Activated CD8-positive, alpha-beta T cell treated with anti-CD3 and anti-CD28 coated beads for 36 hours (primary cell): ENCODE measurements around the gene NFATC4. TPM values are rescaled to one million over a fixed set of nuclear protein-coding genes. Genes with fewer than 3 reads are reported as not detected.

Source experiments
- ATAC-seq: fragments of 200-7000 bp; cut with Tn5 transposase; one replicate; pipeline ENCODE4 v1.10.0; 2021; ENCODE audit warnings: mild to moderate bottlenecking, moderate library complexity
- CTCF ChIA-PET: fragments of 350-600 bp; sonication (Branson Sonifier 250); formaldehyde crosslinking; loops from one replicate; lab custom pipeline; 2021; ENCODE audit warnings: antibody characterized with exemption; lab: Charles Lee
- POLR2A ChIA-PET: fragments of 350-600 bp; sonication (Branson Sonifier 250); formaldehyde crosslinking; loops from one replicate; lab custom pipeline; 2021; ENCODE audit warnings: antibody characterized with exemption; lab: Charles Lee
- DNase-seq: peaks from one replicate; pipeline ENCODE4 v3.0.0-alpha.2; 2020
- H3K27ac Mint-ChIP-seq: one replicate; pipeline ENCODE4 v1.8.0; 2021; ENCODE audit warnings: mild to moderate bottlenecking, mixed read lengths
- H3K27me3 Mint-ChIP-seq: one replicate; pipeline ENCODE4 v1.8.0; 2021; ENCODE audit warnings: mixed read lengths
- H3K36me3 Mint-ChIP-seq: one replicate; pipeline ENCODE4 v1.8.0; 2021; ENCODE audit warnings: low read depth, mixed read lengths
- H3K4me1 Mint-ChIP-seq: one replicate; pipeline ENCODE4 v1.8.0; 2021; ENCODE audit warnings: low read depth, mixed read lengths
- H3K4me3 Mint-ChIP-seq: one replicate; pipeline ENCODE4 v1.8.0; 2021; ENCODE audit warnings: mild to moderate bottlenecking, moderate library complexity, mixed read lengths
- H3K9me3 Mint-ChIP-seq: one replicate; pipeline ENCODE4 v1.8.0; 2021; ENCODE audit warnings: mixed read lengths
- CTCF ChIP-seq: fragments of 200-600 bp; IDR thresholded peaks from one replicate; pipeline ENCODE4 v1.8.0; 2022; ENCODE audit warnings: antibody characterized with exemption, mild to moderate bottlenecking
- intact Hi-C: fragments of 100-400 bp; cut with micrococcal nuclease; formaldehyde crosslinking; loops from one replicate; pipeline ENCODE4 v1.10.0; 2022
- total RNA-seq, 2 experiments: library from RNA; stranded (reverse); gene quantifications; one replicate each; pipeline ENCODE4 v1.2.3, GENCODE V29; 2021

Gene NFATC4
- total RNA-seq, 2 experiments from 2014 or later: 1.3 to 2.0 TPM

- no peak overlapping the region for H3K27ac Mint-ChIP-seq
- peaks cover 23% of the 10 kb centered on the region for H3K27me3 Mint-ChIP-seq
- H3K36me3 Mint-ChIP-seq: no peaks in the 10 kb centered on the region
Observed at GRCh38 chr14:24355009-24355408, 13.0 kb upstream of the NFATC4 start.

GRCh38 chr14:24356208-24356607, 11.8 kb upstream of the NFATC4 start:
- Mint-ChIP-seq H3K4me1 (peaks cover 3% of the 10 kb centered on the region), H3K9me3 (no peaks in the 10 kb centered on the region), H3K36me3 (no peaks in the 10 kb centered on the region), H3K27ac (no peak overlapping the region), H3K27me3 (peaks cover 22% of the 10 kb centered on the region), H3K4me3 (no peak overlapping the region)
- intact Hi-C loops: no loop called here
- ATAC-seq: no peak
- TF ChIP-seq CTCF: no peak
- ChIA-PET CTCF (interaction anchor here (1.0 to 7.0 kb wide), 2 partner anchors 23 to 76 kb away, joined by 5 to 47 read pairs; partner anchors contain the start of gene ADCY4), POLR2A (no interaction called here)
- DNase-seq: no peak

More at GRCh38 chr14:24355009-24355408, 13.0 kb upstream of the NFATC4 start:
- intact Hi-C loops: no loop called here
- POLR2A ChIA-PET: no interaction called here
- CTCF ChIA-PET: interaction anchor here (1.7 kb wide), 1 partner anchor 76 kb away, joined by 5 read pairs; no protein-coding TSS in a partner anchor
- DNase-seq (no peak), ATAC-seq (no peak)
- Mint-ChIP-seq H3K9me3 (no peaks in the 10 kb centered on the region), H3K4me3 (no peak overlapping the region), H3K4me1 (peaks cover 3% of the 10 kb centered on the region)
- no peak for TF ChIP-seq CTCF

- H3K4me3 Mint-ChIP-seq: no peak overlapping the region
- DNase-seq (no peak), ATAC-seq (no peak)
- CTCF ChIA-PET: interaction anchor here (0.6 to 7.0 kb wide), 4 partner anchors 27 to 345 kb away, joined by 3 to 47 read pairs (median 9); partner anchors contain the start of gene ADCY4
- no peak for TF ChIP-seq CTCF
- intact Hi-C loops: no loop called here
- H3K9me3 Mint-ChIP-seq: no peaks in the 10 kb centered on the region
- H3K27me3 Mint-ChIP-seq: peaks cover 23% of the 10 kb centered on the region
- peaks cover 4% of the 10 kb centered on the region for H3K4me1 Mint-ChIP-seq
- no peak overlapping the region for H3K27ac Mint-ChIP-seq
- POLR2A ChIA-PET: no interaction called here
- H3K36me3 Mint-ChIP-seq: no peaks in the 10 kb centered on the region
Observed at GRCh38 chr14:24360281-24360680, 7.7 kb upstream of the NFATC4 start.

- no peak overlapping the region for H3K4me3 Mint-ChIP-seq
- CTCF ChIA-PET: interaction anchor here (1.2 to 7.0 kb wide), 7 partner anchors 16 to 114 kb away, joined by 3 to 47 read pairs (median 5); partner anchors contain the start of genes ADCY4, CBLN3 and KHNYN
- no peaks in the 10 kb centered on the region for H3K9me3 Mint-ChIP-seq
- ATAC-seq (no peak), DNase-seq (no peak)
- no peak overlapping the region for H3K27ac Mint-ChIP-seq
- intact Hi-C loops: no loop called here
- no peak for TF ChIP-seq CTCF
- peaks cover 15% of the 10 kb centered on the region for H3K4me1 Mint-ChIP-seq
- peaks cover 33% of the 10 kb centered on the region for H3K27me3 Mint-ChIP-seq
- POLR2A ChIA-PET: interaction anchor here (1.1 kb wide), 1 partner anchor 45 kb away, joined by 3 read pairs; no protein-coding TSS in a partner anchor
- no peaks in the 10 kb centered on the region for H3K36me3 Mint-ChIP-seq
Observed at GRCh38 chr14:24361326-24361725, 6.7 kb upstream of the NFATC4 start.

- Mint-ChIP-seq H3K36me3 (no peaks in the 10 kb centered on the region), H3K9me3 (no peaks in the 10 kb centered on the region), H3K4me3 (no peak overlapping the region), H3K27ac (no peak overlapping the region), H3K4me1 (peaks cover 22% of the 10 kb centered on the region), H3K27me3 (peaks cover 40% of the 10 kb centered on the region)
- TF ChIP-seq CTCF: no peak
- ChIA-PET POLR2A (interaction anchor here (0.7 to 1.1 kb wide), 2 partner anchors 29 to 44 kb away, joined by 3 read pairs; no protein-coding TSS in a partner anchor), CTCF (interaction anchor here (1.2 to 7.0 kb wide), 8 partner anchors 15 to 115 kb away, joined by 3 to 47 read pairs (median 6); partner anchors contain the start of genes ADCY4, CBLN3 and KHNYN)
- no peak for ATAC-seq
- intact Hi-C loops: no loop called here
- DNase-seq: no peak
Observed at GRCh38 chr14:24362241-24362960, 5.6 kb upstream of the NFATC4 start.
